ENCODE data around the gene HSPA5.

- TF ChIP-seq SUZ12 (IDR thresholded peaks at IDR 0.05; ENCODE audit: extremely low read depth, insufficient read depth, insufficient read length) (no peak), ZNF274 (IDR thresholded peaks at IDR 0.05; ENCODE audit: low read depth, low read length) (no peak)
These were observed 29.9 kb upstream of the HSPA5 start for GRCh38 chr9:125271081-125271480.

All from NT2/D1 (cell line).